Gastroesophageal sphincter (tissue), 3 donors: ENCODE results near the gene CRYBG1.

Experiments
- CTCF ChIP-seq, 4 experiments: fragments of 200-600 bp in 2 of 4; fragments of 450-650 bp in 2 of 4; sonication (generic) in 1 of 4; IDR thresholded peaks; one replicate each; pipeline ENCODE4 v1.5.1; 2017 to 2019; ENCODE audit warnings: antibody characterized with exemption in 4 of 4, mild to moderate bottlenecking in 2 of 4, moderate library complexity in 2 of 4
- EP300 ChIP-seq: sonication (generic); formaldehyde crosslinking; IDR thresholded peaks from one replicate; pipeline ENCODE4 v1.6.1; 2017; ENCODE audit warnings: antibody characterized with exemption, mild to moderate bottlenecking
- POLR2AphosphoS5 ChIP-seq: sonication (generic); formaldehyde crosslinking; IDR thresholded peaks from one replicate; pipeline ENCODE4 v1.6.1; 2017; ENCODE audit warnings: antibody characterized with exemption

- TF ChIP-seq CTCF (IDR thresholded peaks at IDR 0.05) (no peak), EP300 (no peak), POLR2AphosphoS5 (no peak)
Observed at GRCh38 chr6:106525107-106525881, 164.8 kb downstream of the CRYBG1 start.
